GM23338 (cell line): ENCODE data around the gene SLC7A14. TPM values are rescaled to one million over a fixed set of nuclear protein-coding genes. Genes with fewer than 3 reads are reported as not detected.

ENCODE experiments used
- ATAC-seq: fragments of 200-7000 bp; cut with Tn5 transposase; 3 replicates; pipeline ENCODE4 v1.9.1; 2020
- DNase-seq: peaks from one replicate; pipeline ENCODE4 v3.0.0-alpha.2; 2015; ENCODE audit warnings: low spot score
- H2AFZ ChIP-seq: fragments of 200-600 bp; sonication (generic); 2 replicates; pipeline ENCODE4 v1.8.0; 2016; ENCODE audit warnings: antibody characterized with exemption, mild to moderate bottlenecking, moderate library complexity
- H3F3A ChIP-seq: fragments of 200-600 bp; sonication (generic); replicated peaks from 2 replicates; pipeline ENCODE4 v1.8.0; 2017; ENCODE audit warnings: antibody characterized with exemption, mixed run types, low read depth
- H3K27ac ChIP-seq: fragments of 200-600 bp; sonication (generic); 2 replicates; pipeline ENCODE4 v1.6.1; 2016; ENCODE audit warnings: low read depth
- H3K27me3 ChIP-seq: fragments of 200-600 bp; sonication (generic); 2 replicates; pipeline ENCODE4 v1.8.0; 2016; ENCODE audit warnings: mild to moderate bottlenecking, mixed run types, moderate library complexity; ENCODE audit not compliant: insufficient read depth
- H3K36me3 ChIP-seq: fragments of 200-600 bp; sonication (generic); 2 replicates; pipeline ENCODE4 v1.8.0; 2016; ENCODE audit warnings: mild to moderate bottlenecking; ENCODE audit not compliant: insufficient read depth
- H3K4me1 ChIP-seq: fragments of 200-600 bp; sonication (generic); 2 replicates; pipeline ENCODE4 v1.8.0; 2016; ENCODE audit warnings: mild to moderate bottlenecking, moderate library complexity; ENCODE audit not compliant: insufficient read depth
- H3K4me2 ChIP-seq: fragments of 200-600 bp; sonication (generic); 2 replicates; pipeline ENCODE4 v1.7.1; 2017; ENCODE audit warnings: mixed run types
- H3K4me3 ChIP-seq: fragments of 200-600 bp; sonication (generic); 2 replicates; pipeline ENCODE4 v1.6.1; 2016; ENCODE audit warnings: mixed run types
- H3K79me2 ChIP-seq: fragments of 200-600 bp; sonication (generic); replicated peaks from 2 replicates; pipeline ENCODE4 v1.8.0; 2017; ENCODE audit warnings: mild to moderate bottlenecking; ENCODE audit not compliant: insufficient read depth
- H3K9me2 ChIP-seq: fragments of 200-600 bp; sonication (generic); 2 replicates; pipeline ENCODE4 v1.8.0; 2017; ENCODE audit not compliant: insufficient read depth
- H4K20me1 ChIP-seq: fragments of 200-600 bp; sonication (generic); replicated peaks from 2 replicates; pipeline ENCODE4 v1.8.0; 2017; ENCODE audit warnings: mild to moderate bottlenecking; ENCODE audit not compliant: insufficient read depth
- H3K27ac Mint-ChIP-seq: 2 replicates; pipeline ENCODE4 v1.8.0; 2020; ENCODE audit warnings: inconsistent platforms, mild to moderate bottlenecking, moderate library complexity, mixed read lengths
- H3K27me3 Mint-ChIP-seq: 3 replicates; pipeline ENCODE4 v1.8.0; 2022; ENCODE audit warnings: low read depth, mild to moderate bottlenecking, moderate library complexity, mixed read lengths, inconsistent platforms; ENCODE audit not compliant: insufficient read depth, poor library complexity
- H3K36me3 Mint-ChIP-seq: 3 replicates; pipeline ENCODE4 v1.8.0; 2021; ENCODE audit warnings: low read depth, mild to moderate bottlenecking, inconsistent platforms, moderate library complexity, mixed read lengths
- H3K4me1 Mint-ChIP-seq: 3 replicates; pipeline ENCODE4 v1.8.0; 2020; ENCODE audit warnings: mild to moderate bottlenecking, inconsistent platforms, mixed read lengths
- H3K4me3 Mint-ChIP-seq: 3 replicates; pipeline ENCODE4 v1.8.0; 2021; ENCODE audit warnings: moderate library complexity, mild to moderate bottlenecking, inconsistent platforms, mixed read lengths
- H3K9me3 Mint-ChIP-seq: 3 replicates; pipeline ENCODE4 v1.8.0; 2020; ENCODE audit warnings: moderate library complexity, mild to moderate bottlenecking, inconsistent platforms, mixed read lengths
- CREB1 ChIP-seq: fragments of 250-450 bp; sonication (Bioruptor Pico); IDR thresholded peaks from 2 replicates; pipeline ENCODE4 v1.5.0; 2020; ENCODE audit warnings: low read depth, mild to moderate bottlenecking, moderate library complexity
- CTCF ChIP-seq, 2 experiments: fragments of 200-600 bp in 1 of 2; sonication (generic) in 1 of 2; conservative IDR thresholded peaks; 2 replicates each; pipeline versions ENCODE4 v1.5.1 to v1.6.1; 2016 to 2017; ENCODE audit warnings: antibody characterized with exemption in 2 of 2, low read depth in 2 of 2, mild to moderate bottlenecking in 2 of 2, moderate library complexity in 1 of 2
- ETS1 ChIP-seq: IDR thresholded peaks from 2 replicates; pipeline ENCODE4 v1.6.1; 2016; ENCODE audit warnings: antibody characterized with exemption
- EZH2 ChIP-seq: fragments of 200-600 bp; sonication (generic); IDR thresholded peaks from one replicate; pipeline ENCODE4 v1.8.0; 2017; ENCODE audit warnings: antibody characterized with exemption, mild to moderate bottlenecking, low read depth; ENCODE audit not compliant: unreplicated experiment
- EZH2phosphoT487 ChIP-seq: fragments of 200-600 bp; sonication (generic); IDR thresholded peaks from one replicate; pipeline ENCODE4 v1.8.1; 2018; ENCODE audit warnings: antibody characterized with exemption; ENCODE audit not compliant: unreplicated experiment
- JUNB ChIP-seq: IDR thresholded peaks from one replicate; pipeline ENCODE4 v1.6.1; 2016; ENCODE audit warnings: antibody characterized with exemption; ENCODE audit not compliant: unreplicated experiment
- NANOG ChIP-seq: IDR thresholded peaks from 2 replicates; pipeline ENCODE4 v1.6.1; 2016; ENCODE audit warnings: antibody characterized with exemption, borderline replicate concordance
- POLR2AphosphoS5 ChIP-seq: IDR thresholded peaks from 2 replicates; pipeline ENCODE4 v1.6.1; 2016; ENCODE audit warnings: antibody characterized with exemption, low read depth
- REST ChIP-seq: IDR thresholded peaks from one replicate; pipeline ENCODE4 v1.6.1; 2018; ENCODE audit warnings: antibody characterized with exemption; ENCODE audit not compliant: unreplicated experiment
- STAT1 ChIP-seq: IDR thresholded peaks from one replicate; pipeline ENCODE4 v1.6.1; 2016; ENCODE audit warnings: antibody characterized with exemption; ENCODE audit not compliant: unreplicated experiment
- ZNF114 ChIP-seq: fragments of 250-450 bp; sonication (Bioruptor Pico); IDR thresholded peaks from 2 replicates; pipeline ENCODE4 v1.5.0; 2020; ENCODE audit warnings: mild to moderate bottlenecking, moderate library complexity
- ZNF331 ChIP-seq: fragments of 250-450 bp; sonication (Bioruptor Pico); IDR thresholded peaks from 2 replicates; pipeline ENCODE4 v1.5.0; 2020; ENCODE audit warnings: low read depth, mild to moderate bottlenecking, moderate library complexity
- polyA plus RNA-seq: library from polyadenylated mRNA; unstranded; fragments of >200 nt; fragmentation: Nextera tagmentation; extraction: Ambion mirVana; gene quantifications from 2 replicates; pipeline ENCODE4 v1.2.1, GENCODE V29; 2016
- total RNA-seq: library from RNA; depleted of rRNA; stranded (reverse); fragments of >200 nt; shearing (Covaris generic); gene quantifications from 2 replicates; pipeline ENCODE4 v1.2.3, GENCODE V29; 2014

SLC7A14 gene
- total and polyA plus RNA-seq, 2 experiments from 2014 or later, result 0.49 to 0.82 TPM

GRCh38 chr3:170523248-170523647 lies 62.6 kb downstream of the SLC7A14 start:
- no peak overlapping the region for H3K4me3 Mint-ChIP-seq
- Histone ChIP-seq H3K27ac (no peak overlapping the region), H3K36me3 (no peaks in the 10 kb centered on the region), H3K4me2 (no peak overlapping the region), H3K4me3 (no peak overlapping the region), H3F3A (no peaks in the 10 kb centered on the region), H3K4me1 (no peaks in the 10 kb centered on the region; the same call in 1 of the 2 replicates), H4K20me1 (no peaks in the 10 kb centered on the region), H2AFZ (no peak overlapping the region), H3K9me2 (peaks cover 6% of the 10 kb centered on the region; the same call in 1 of the 2 replicates), H3K79me2 (no peaks in the 10 kb centered on the region), H3K27me3 (no peaks in the 10 kb centered on the region)
- DNase-seq, result no peak
- H3K4me1 Mint-ChIP-seq, result peaks cover 3% of the 10 kb centered on the region; the same call in 1 of the 3 replicates
- no peak overlapping the region; the same call in 1 of the 2 replicates for H3K27ac Mint-ChIP-seq
- TF ChIP-seq CREB1 (CRISPR knock-in tag) (no peak), EZH2phosphoT487 (no peak), NANOG (no peak), JUNB (no peak), ZNF114 (CRISPR knock-in tag) (no peak), ZNF331 (CRISPR knock-in tag) (no peak), EZH2 (no peak), REST (no peak), CTCF (conservative IDR thresholded peaks at IDR 0.05; ENCODE audit: low read depth in 2 of 2) (no peak), POLR2AphosphoS5 (no peak)
- no peak for ATAC-seq
- no peaks in the 10 kb centered on the region for H3K36me3 Mint-ChIP-seq
- H3K27me3 Mint-ChIP-seq, result no peaks in the 10 kb centered on the region
- no peaks in the 10 kb centered on the region for H3K9me3 Mint-ChIP-seq

- H3K27ac ChIP-seq, result no peak overlapping the region
- H2AFZ ChIP-seq, result no peak overlapping the region
- H3K27me3 ChIP-seq, result no peaks in the 10 kb centered on the region
- Mint-ChIP-seq H3K9me3 (no peaks in the 10 kb centered on the region), H3K27me3 (no peaks in the 10 kb centered on the region), H3K27ac (no peak overlapping the region), H3K36me3 (no peaks in the 10 kb centered on the region), H3K4me1 (no peaks in the 10 kb centered on the region; the same call in 2 of the 3 replicates), H3K4me3 (no peak overlapping the region)
- no peaks in the 10 kb centered on the region for H3K36me3 ChIP-seq
- no peak for DNase-seq
- H3K9me2 ChIP-seq, result peaks cover 11% of the 10 kb centered on the region; the same call in 1 of the 2 replicates
- H3K4me3 ChIP-seq, result no peak overlapping the region
- no peaks in the 10 kb centered on the region for H3F3A ChIP-seq
- H3K79me2 ChIP-seq, result no peaks in the 10 kb centered on the region
- no peak for TF ChIP-seq EZH2phosphoT487
- no peak for TF ChIP-seq REST
- no peak for TF ChIP-seq CREB1 (CRISPR knock-in tag)
- no peak for TF ChIP-seq ETS1
- no peak for TF ChIP-seq ZNF114 (CRISPR knock-in tag)
- no peak for TF ChIP-seq POLR2AphosphoS5
- no peak for TF ChIP-seq ZNF331 (CRISPR knock-in tag)
- no peak for TF ChIP-seq NANOG
- no peak for TF ChIP-seq JUNB
- no peak for TF ChIP-seq STAT1
- no peak for TF ChIP-seq EZH2
- ATAC-seq, result no peak
- H3K4me2 ChIP-seq, result no peak overlapping the region
- H3K4me1 ChIP-seq, result no peaks in the 10 kb centered on the region
- H4K20me1 ChIP-seq, result no peaks in the 10 kb centered on the region
Observed at GRCh38 chr3:170522201-170522600, 63.7 kb downstream of the SLC7A14 start.
